IMR-90 (cell line): ENCODE results near the gene GNG12. TPM values are rescaled to one million over a fixed set of nuclear protein-coding genes. Genes with fewer than 3 reads are reported as not detected.

Experiments used
- ATAC-seq: fragments of 200-7000 bp; cut with Tn5 transposase; 2 replicates; pipeline ENCODE4 v1.9.1; 2020; ENCODE audit warnings: low read depth, mild to moderate bottlenecking, moderate library complexity
- BruUV-seq: library from RNA; stranded (reverse); fragments of 400-500 nt; replicated peaks from 2 replicates; lab custom pipeline; 2021; lab: Mats Ljungman, UMichigan
- CTCF ChIA-PET: fragments of 300-600 bp; formaldehyde crosslinking; extraction: SDS; loops from one replicate; lab custom pipeline; 2021; ENCODE audit warnings: antibody characterized with exemption; lab: Yijun Ruan, JAX
- POLR2A ChIA-PET: fragments of 300-600 bp; sonication (Branson Sonifier 250); formaldehyde crosslinking; loops from one replicate; lab custom pipeline; 2022; ENCODE audit warnings: antibody characterized with exemption; ENCODE audit not compliant: unreplicated experiment; lab: Charles Lee
- DNase-seq: peaks from one replicate; pipeline ENCODE4 v3.0.0; 2013
- H2AFZ ChIP-seq: replicated peaks from 2 replicates; pipeline ENCODE3; 2013; ENCODE audit warnings: low read length, mild to moderate bottlenecking; ENCODE audit not compliant: poor library complexity
- H2AK5ac ChIP-seq: 2 replicates; pipeline ENCODE4 v1.6.1; 2013; ENCODE audit warnings: low read depth, low read length, inconsistent platforms
- H2AK9ac ChIP-seq: replicated peaks from 2 replicates; pipeline ENCODE3; 2013; ENCODE audit warnings: mild to moderate bottlenecking, low read depth, low read length, moderate library complexity; ENCODE audit not compliant: poor library complexity
- H2BK120ac ChIP-seq: 2 replicates; pipeline ENCODE4 v1.6.1; 2013; ENCODE audit warnings: low read depth, low read length, inconsistent platforms
- H2BK15ac ChIP-seq: 3 replicates; pipeline ENCODE4 v1.6.1; 2013; ENCODE audit warnings: low read depth, low read length, inconsistent platforms
- H2BK20ac ChIP-seq: 2 replicates; pipeline ENCODE4 v1.6.1; 2013; ENCODE audit warnings: low read depth, mild to moderate bottlenecking, inconsistent platforms, low read length, moderate library complexity
- H2BK5ac ChIP-seq: 2 replicates; pipeline ENCODE4 v1.6.1; 2013; ENCODE audit warnings: mild to moderate bottlenecking, low read depth, low read length, inconsistent platforms; ENCODE audit not compliant: poor library complexity, severe bottlenecking
- H3K14ac ChIP-seq: replicated peaks from 2 replicates; pipeline ENCODE4 v1.6.1; 2013; ENCODE audit warnings: low read depth, low read length, inconsistent platforms
- H3K18ac ChIP-seq: 2 replicates; pipeline ENCODE4 v1.6.1; 2013; ENCODE audit warnings: low read depth, low read length, control low read depth
- H3K23ac ChIP-seq: 2 replicates; pipeline ENCODE4 v1.6.1; 2013; ENCODE audit warnings: low read depth, low read length, inconsistent platforms
- H3K27ac ChIP-seq: 2 replicates; pipeline ENCODE4 v1.5.1; 2013; ENCODE audit warnings: mild to moderate bottlenecking, control low read depth, low read length; ENCODE audit not compliant: insufficient read depth
- H3K27me3 ChIP-seq: 2 replicates; pipeline ENCODE4 v1.6.1; 2013; ENCODE audit warnings: low read length; ENCODE audit not compliant: control insufficient read depth, insufficient read depth
- H3K36me3 ChIP-seq: 2 replicates; pipeline ENCODE4 v1.6.1; 2013; ENCODE audit warnings: low read length, mixed read lengths; ENCODE audit not compliant: control insufficient read depth, insufficient read depth
- H3K4ac ChIP-seq: 2 replicates; pipeline ENCODE4 v1.6.1; 2013; ENCODE audit warnings: low read depth, low read length, inconsistent platforms
- H3K4me1 ChIP-seq: 2 replicates; pipeline ENCODE4 v1.6.1; 2013; ENCODE audit warnings: low read length, mixed read lengths; ENCODE audit not compliant: control insufficient read depth, insufficient read depth
- H3K4me2 ChIP-seq: 2 replicates; pipeline ENCODE4 v1.6.1; 2013; ENCODE audit warnings: low read depth, mild to moderate bottlenecking, control low read depth, low read length, moderate library complexity
- H3K4me3 ChIP-seq: 2 replicates; pipeline ENCODE4 v1.5.1; 2013; ENCODE audit warnings: low read depth, mild to moderate bottlenecking, control low read depth, low read length, moderate library complexity; ENCODE audit not compliant: insufficient read depth
- H3K56ac ChIP-seq: 2 replicates; pipeline ENCODE4 v1.6.1; 2013; ENCODE audit warnings: low read length, inconsistent platforms; ENCODE audit not compliant: insufficient read depth; ENCODE audit errors: extremely low read depth
- H3K79me1 ChIP-seq, 2 experiments: 2 replicates each; pipeline ENCODE4 v1.6.1; 2013; ENCODE audit warnings: low read length in 2 of 2, inconsistent platforms in 1 of 2, low read depth in 1 of 2
- H3K9ac ChIP-seq: 2 replicates; pipeline ENCODE4 v1.6.1; 2013; ENCODE audit warnings: low read depth, low read length, control low read depth
- H3K9me1 ChIP-seq: 2 replicates; pipeline ENCODE4 v1.6.1; 2013; ENCODE audit warnings: low read length, inconsistent platforms; ENCODE audit not compliant: insufficient read depth
- H3K9me3 ChIP-seq: 2 replicates; pipeline ENCODE4 v1.6.1; 2013; ENCODE audit warnings: low read length; ENCODE audit not compliant: control insufficient read depth, insufficient read depth
- H4K20me1 ChIP-seq: 2 replicates; pipeline ENCODE4 v1.6.1; 2013; ENCODE audit warnings: low read length, inconsistent platforms; ENCODE audit not compliant: insufficient read depth
- H4K5ac ChIP-seq: 2 replicates; pipeline ENCODE4 v1.6.1; 2013; ENCODE audit warnings: mild to moderate bottlenecking, low read depth, low read length, control low read depth
- H4K8ac ChIP-seq, 2 experiments: 2 replicates each; pipeline ENCODE4 v1.6.1; 2013; ENCODE audit warnings: low read depth in 2 of 2, low read length in 2 of 2, control low read depth in 1 of 2, inconsistent platforms in 1 of 2
- H4K91ac ChIP-seq: 2 replicates; pipeline ENCODE4 v1.6.1; 2013; ENCODE audit warnings: low read depth, low read length, inconsistent platforms; ENCODE audit not compliant: insufficient read depth
- BHLHE40 ChIP-seq: fragments of 150-350 bp; IDR thresholded peaks from 2 replicates; pipeline ENCODE4 v1.6.1; 2016; ENCODE audit warnings: mild to moderate bottlenecking, low read depth, low read length
- CEBPB ChIP-seq: IDR thresholded peaks from 2 replicates; pipeline ENCODE4 v1.6.1; 2012; ENCODE audit warnings: low read depth, low read length, improper control_type of control experiment
- CHD1 ChIP-seq: IDR thresholded peaks from 2 replicates; pipeline ENCODE4 v1.6.1; 2012; ENCODE audit warnings: low read depth, low read length, improper control_type of control experiment
- MXI1 ChIP-seq: IDR thresholded peaks from 2 replicates; pipeline ENCODE4 v1.6.1; 2012; ENCODE audit warnings: low read depth, mild to moderate bottlenecking, low read length, moderate library complexity, borderline replicate concordance
- NFE2L2 ChIP-seq: fragments of 150-350 bp; IDR thresholded peaks from 2 replicates; pipeline ENCODE4 v1.6.1; 2016; ENCODE audit warnings: low read depth, mild to moderate bottlenecking, low read length
- RCOR1 ChIP-seq: IDR thresholded peaks from 2 replicates; pipeline ENCODE4 v1.6.1; 2012; ENCODE audit warnings: mild to moderate bottlenecking, low read length, improper control_type of control experiment; ENCODE audit not compliant: insufficient replicate concordance
- SMC3 ChIP-seq: fragments of 150-350 bp; IDR thresholded peaks from 2 replicates; pipeline ENCODE4 v1.6.1; 2016; ENCODE audit warnings: low read depth, mild to moderate bottlenecking, antibody characterized with exemption, low read length, moderate library complexity
- USF2 ChIP-seq: fragments of 150-350 bp; IDR thresholded peaks from 2 replicates; pipeline ENCODE4 v1.6.1; 2017; ENCODE audit warnings: mild to moderate bottlenecking, antibody characterized with exemption, low read length, low read depth
- WGBS, 2 experiments: methylation state at CpG; one replicate each; pipeline versions ENCODE4 v1.1.5 to v1.1.7; 2013; ENCODE audit warnings: missing lambda C conversion rate in 2 of 2; ENCODE audit not compliant: insufficient read length in 1 of 2; ENCODE audit errors: extremely low coverage in 2 of 2; 5-methylcytosine and 5-hydroxymethylcytosine counted together
- dilution Hi-C: fragments of 300-500 bp; cut with HindIII; formaldehyde crosslinking; loops from one replicate; pipeline ENCODE4 v1.14.3; 2018; ENCODE audit warnings: low sequenced_read_pairs; ENCODE audit not compliant: unreplicated experiment
- in situ Hi-C: fragments of 300-500 bp; cut with MboI; formaldehyde crosslinking; loops from 3 replicates; pipeline ENCODE4 v1.14.3; 2019; ENCODE audit warnings: low sequenced_read_pairs, inconsistent platforms, mixed read lengths
- intact Hi-C: fragments of 100-400 bp; cut with micrococcal nuclease; formaldehyde crosslinking; loops from 2 replicates; pipeline ENCODE4 v1.10.0; 2022
- polyA plus RNA-seq, 3 experiments: library from polyadenylated mRNA; depleted of rRNA; stranded (reverse); fragments of >200 nt; gene quantifications; 2 replicates each; pipeline ENCODE4 v1.2.3, GENCODE V29; 2012; ENCODE audit warnings: low replicate concordance in 1 of 3
- total RNA-seq: library from RNA; depleted of rRNA; stranded (reverse); fragments of >200 nt; gene quantifications from 2 replicates; pipeline ENCODE4 v1.2.3, GENCODE V29; 2012

GNG12 gene
- total and polyA plus RNA-seq, 2 of the 4 experiments (the other 2 are of a cell fraction), result 92.3 to 132 TPM

- dilution Hi-C loops, result no loop called here
- peak; percentile 74 for DNase-seq
Measured at GRCh38 chr1:67717876-67718275, 115.4 kb downstream of the GNG12 start.

More at GRCh38 chr1:67717876-67718275, 115.4 kb downstream of the GNG12 start:
- no TSS peak for BruUV-seq
- ATAC-seq, result no peak
- H2BK15ac ChIP-seq, result no peak overlapping the region
- H2BK5ac ChIP-seq, result no peak overlapping the region
- no peak overlapping the region for H2BK20ac ChIP-seq
- H4K20me1 ChIP-seq, result peaks cover 26% of the 10 kb centered on the region; the same call in 1 of the 2 replicates
- peak overlapping the region; percentile 39; the same call in 1 of the 2 replicates for H3K14ac ChIP-seq
- H3K36me3 ChIP-seq, result peaks cover 3% of the 10 kb centered on the region; the same call in 1 of the 2 replicates
- H2AK5ac ChIP-seq, result peak overlapping the region; percentile 57
- no peak overlapping the region for H4K5ac ChIP-seq
- POLR2A ChIA-PET, result interaction anchor here (0.6 kb wide), 1 partner anchor 11 kb away, joined by 5 read pairs; no protein-coding TSS in a partner anchor
- TF ChIP-seq MXI1, result no peak
- no peak for TF ChIP-seq NFE2L2
- no peak for TF ChIP-seq RCOR1
- peak; percentile 92 for TF ChIP-seq BHLHE40
- TF ChIP-seq CEBPB, result no peak
- TF ChIP-seq USF2, result peak; percentile 51; the same call in 1 of the 2 replicates
- TF ChIP-seq CHD1, result no peak
- no peak for TF ChIP-seq SMC3
- peak overlapping the region; percentile 25 for H2AK9ac ChIP-seq
- H3K9ac ChIP-seq, result no peak overlapping the region
- in situ Hi-C loops, result no loop called here
- no peaks in the 10 kb centered on the region for H3K9me3 ChIP-seq
- H3K4me3 ChIP-seq, result no peak overlapping the region
- peaks cover 24% of the 10 kb centered on the region for H3K4me1 ChIP-seq
- intact Hi-C loops, result no loop called here
- H3K79me1 ChIP-seq, result peaks cover 42 to 82% of the 10 kb centered on the region in 2 experiments
- H2AFZ ChIP-seq, result no peak overlapping the region
- no peaks in the 10 kb centered on the region for H3K27me3 ChIP-seq
- peaks cover 25% of the 10 kb centered on the region for H3K9me1 ChIP-seq
- H3K18ac ChIP-seq, result no peak overlapping the region
- no peak overlapping the region for H4K91ac ChIP-seq
- no peak overlapping the region for H3K4ac ChIP-seq
- no peak overlapping the region for H4K8ac ChIP-seq
- no peak overlapping the region for H3K4me2 ChIP-seq
- H3K23ac ChIP-seq, result no peak overlapping the region
- WGBS, 2 experiments, result 20% methylated on average over 1 of the region's 4 CpGs; no CpG with 5 or more reads in 1 of the 2 experiments
- H2BK120ac ChIP-seq, result no peak overlapping the region
- CTCF ChIA-PET, result no interaction called here
- no peak overlapping the region for H3K27ac ChIP-seq
- H3K56ac ChIP-seq, result no peak overlapping the region
